NB4 (cell line): ENCODE results near the gene TCF7L2.
"Not testable (repeated sequence)": the region's sequence is repeated elsewhere in the genome, so short reads cannot be mapped to it uniquely, and the experiment has no call there.

Source experiments
- DNase-seq: peaks from one replicate; pipeline ENCODE4 v3.0.0; 2010; ENCODE audit warnings: low read depth
- H3K4me3 ChIP-seq: one replicate; pipeline ENCODE4 v1.5.1; 2011; ENCODE audit warnings: mild to moderate bottlenecking, low read depth, low read length, moderate library complexity
- MYC ChIP-seq: IDR thresholded peaks from 2 replicates; pipeline ENCODE4 v1.6.1; 2011; ENCODE audit warnings: low read depth, low read length
- POLR2A ChIP-seq: IDR thresholded peaks from 2 replicates; pipeline ENCODE4 v1.6.1; 2011; ENCODE audit warnings: mild to moderate bottlenecking; ENCODE audit not compliant: insufficient read length; ENCODE audit errors: extremely low read depth
- TF ChIP-seq, protein P1 (sequence below): IDR thresholded peaks from 2 replicates; pipeline ENCODE4 v1.6.1; 2011; ENCODE audit warnings: low read depth, low read length
- TF ChIP-seq, protein P2 (sequence below): IDR thresholded peaks from one replicate; pipeline ENCODE4 v1.5.1; 2012; ENCODE audit warnings: low read depth, low read length

TCF7L2 gene

DNA sequence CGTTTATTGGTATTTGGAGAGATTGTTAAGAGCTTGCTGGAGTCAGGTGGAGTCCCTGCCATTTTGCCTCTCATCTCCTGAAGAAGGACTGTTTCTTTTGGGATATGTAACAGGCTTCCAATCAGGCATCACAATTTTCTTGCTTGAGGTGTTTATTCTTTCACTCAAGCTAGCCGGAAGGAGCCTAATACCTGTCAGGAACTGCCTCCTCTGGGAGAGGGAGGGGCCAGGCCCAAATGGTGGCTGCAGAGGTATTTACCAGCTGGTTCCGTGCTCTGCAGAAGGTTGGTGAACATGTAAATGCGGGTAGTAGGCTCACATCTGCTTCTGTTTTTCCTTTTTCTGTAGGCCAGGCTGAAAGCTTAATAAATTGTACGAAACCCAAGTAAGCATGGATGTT, 114.0 kb downstream of the TCF7L2 start:
- no peak for DNase-seq
- no peak overlapping the region for H3K4me3 ChIP-seq
- TF ChIP-seq MYC: no peak
- TF ChIP-seq, protein P1, sequence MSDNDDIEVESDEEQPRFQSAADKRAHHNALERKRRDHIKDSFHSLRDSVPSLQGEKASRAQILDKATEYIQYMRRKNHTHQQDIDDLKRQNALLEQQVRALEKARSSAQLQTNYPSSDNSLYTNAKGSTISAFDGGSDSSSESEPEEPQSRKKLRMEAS: no peak
- TF ChIP-seq, protein P2, sequence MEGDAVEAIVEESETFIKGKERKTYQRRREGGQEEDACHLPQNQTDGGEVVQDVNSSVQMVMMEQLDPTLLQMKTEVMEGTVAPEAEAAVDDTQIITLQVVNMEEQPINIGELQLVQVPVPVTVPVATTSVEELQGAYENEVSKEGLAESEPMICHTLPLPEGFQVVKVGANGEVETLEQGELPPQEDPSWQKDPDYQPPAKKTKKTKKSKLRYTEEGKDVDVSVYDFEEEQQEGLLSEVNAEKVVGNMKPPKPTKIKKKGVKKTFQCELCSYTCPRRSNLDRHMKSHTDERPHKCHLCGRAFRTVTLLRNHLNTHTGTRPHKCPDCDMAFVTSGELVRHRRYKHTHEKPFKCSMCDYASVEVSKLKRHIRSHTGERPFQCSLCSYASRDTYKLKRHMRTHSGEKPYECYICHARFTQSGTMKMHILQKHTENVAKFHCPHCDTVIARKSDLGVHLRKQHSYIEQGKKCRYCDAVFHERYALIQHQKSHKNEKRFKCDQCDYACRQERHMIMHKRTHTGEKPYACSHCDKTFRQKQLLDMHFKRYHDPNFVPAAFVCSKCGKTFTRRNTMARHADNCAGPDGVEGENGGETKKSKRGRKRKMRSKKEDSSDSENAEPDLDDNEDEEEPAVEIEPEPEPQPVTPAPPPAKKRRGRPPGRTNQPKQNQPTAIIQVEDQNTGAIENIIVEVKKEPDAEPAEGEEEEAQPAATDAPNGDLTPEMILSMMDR: no peak
- TF ChIP-seq POLR2A: no peak

DNA sequence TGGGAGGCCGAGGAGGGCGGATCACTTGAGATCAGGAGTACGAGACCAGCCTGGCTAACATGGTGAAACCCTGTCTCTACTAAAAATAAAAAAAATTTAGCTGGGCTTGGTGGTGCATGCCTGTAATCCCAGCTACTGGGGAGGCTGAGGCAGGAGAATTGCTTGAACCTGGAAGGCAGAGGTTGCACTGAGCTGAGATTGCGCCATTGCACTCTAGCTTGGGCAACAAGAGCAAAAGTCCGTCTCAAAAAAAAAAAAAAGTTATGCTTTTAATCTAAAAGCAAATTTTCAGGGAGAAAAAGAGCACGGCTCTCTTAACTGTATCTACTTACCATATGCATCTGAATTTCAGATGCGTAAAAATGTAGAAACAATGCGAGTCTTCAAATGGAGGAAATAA, 116.1 kb downstream of the TCF7L2 start:
- not testable (repeated sequence) for H3K4me3 ChIP-seq, DNase-seq

DNA sequence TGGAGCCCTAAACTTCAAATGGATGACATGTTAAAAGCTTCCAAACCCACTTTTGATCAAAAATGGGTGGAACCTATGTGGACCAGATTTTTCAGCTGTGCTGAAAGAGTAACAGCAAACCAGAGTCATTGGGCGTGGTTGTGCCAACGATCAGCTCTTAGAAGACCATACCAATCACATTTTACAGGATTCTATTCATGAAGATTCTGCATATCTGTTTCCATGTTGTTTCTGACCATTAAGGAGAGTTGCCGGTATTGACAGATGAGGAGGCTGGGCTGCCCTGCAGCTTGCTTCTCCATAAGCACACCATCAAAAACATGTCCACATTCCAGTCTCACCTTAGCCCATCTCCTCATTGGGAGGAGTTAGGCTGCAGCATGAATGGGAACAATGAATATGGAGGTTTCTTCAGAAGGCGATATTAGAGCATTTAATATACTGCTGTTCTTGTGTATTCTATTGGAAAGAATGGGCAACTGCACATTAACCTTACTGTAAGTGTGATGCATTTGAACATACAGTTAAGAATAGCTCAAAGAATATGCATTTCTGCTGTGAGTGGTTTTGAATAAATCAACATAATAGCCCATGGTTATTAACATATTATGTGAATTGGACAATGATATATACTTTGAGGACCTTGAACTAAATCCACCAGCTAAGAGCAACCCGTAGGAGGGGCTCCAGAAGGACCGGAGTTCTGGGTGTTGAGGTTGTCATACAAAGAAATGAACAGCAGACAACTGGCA, 116.7 kb downstream of the TCF7L2 start:
- TF ChIP-seq, protein P1: no peak
- TF ChIP-seq, protein P2: no peak
- TF ChIP-seq POLR2A (no peak), MYC (no peak)
- no peak for DNase-seq
- H3K4me3 ChIP-seq: no peak overlapping the region

DNA sequence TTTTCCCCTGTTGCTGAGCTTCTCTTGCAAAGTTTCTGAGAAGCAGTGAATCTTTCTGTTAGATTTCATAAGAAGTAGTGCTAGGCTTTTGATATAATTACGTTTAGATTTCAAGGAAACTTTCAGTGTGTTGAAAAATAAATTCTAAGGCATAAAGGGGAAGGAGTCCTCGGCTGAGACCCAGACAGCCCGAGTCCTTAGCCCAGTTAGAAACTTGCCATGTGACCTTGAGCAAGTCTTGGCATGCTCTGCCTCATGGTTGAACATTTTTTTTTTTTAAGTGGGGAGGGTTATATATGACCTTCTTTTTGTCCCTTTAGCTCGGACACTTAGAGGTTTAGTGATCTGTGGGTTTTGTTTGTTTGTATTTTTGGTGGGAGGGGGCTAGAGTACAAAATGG, 117.5 kb downstream of the TCF7L2 start:
- TF ChIP-seq, protein P1: no peak
- TF ChIP-seq POLR2A (no peak), MYC (no peak)
- TF ChIP-seq, protein P2: no peak
- no peak for DNase-seq
- H3K4me3 ChIP-seq: no peak overlapping the region

DNA sequence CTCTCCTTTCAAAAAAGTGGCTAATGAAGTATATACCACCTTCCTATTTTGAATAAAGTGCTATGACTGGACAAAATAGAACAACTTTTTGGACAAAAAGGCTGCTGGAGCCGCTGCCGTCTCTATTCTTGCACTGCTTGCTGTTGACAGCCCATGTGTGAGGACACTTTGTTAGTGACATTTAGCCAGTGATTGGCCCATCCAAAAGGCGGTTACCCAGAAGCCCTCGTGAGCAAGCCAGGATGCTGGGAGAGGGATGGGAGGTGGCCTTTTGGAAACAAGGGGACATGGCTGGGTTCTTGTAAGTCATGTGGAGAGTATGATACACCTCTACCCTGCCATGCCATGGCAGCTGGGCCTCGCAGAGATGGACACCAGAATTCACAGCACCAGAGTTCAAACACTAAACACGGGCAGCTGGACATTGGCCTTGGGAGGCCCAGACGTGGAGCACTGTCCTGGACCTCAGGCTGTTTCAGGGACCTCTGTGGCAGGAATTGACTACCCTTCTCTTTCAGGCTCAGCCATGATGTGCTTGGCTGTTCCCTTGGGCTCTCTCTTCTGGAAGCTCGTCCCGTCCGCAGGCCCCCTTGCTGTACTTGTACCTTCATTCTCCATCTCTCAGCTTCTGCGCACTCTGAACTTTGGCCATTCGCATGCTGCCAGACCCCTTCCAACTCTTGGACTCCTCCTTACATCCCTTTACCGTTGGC, 118.3 kb downstream of the TCF7L2 start:
- H3K4me3 ChIP-seq: no peak overlapping the region
- DNase-seq: no peak
- TF ChIP-seq, protein P2: no peak

DNA sequence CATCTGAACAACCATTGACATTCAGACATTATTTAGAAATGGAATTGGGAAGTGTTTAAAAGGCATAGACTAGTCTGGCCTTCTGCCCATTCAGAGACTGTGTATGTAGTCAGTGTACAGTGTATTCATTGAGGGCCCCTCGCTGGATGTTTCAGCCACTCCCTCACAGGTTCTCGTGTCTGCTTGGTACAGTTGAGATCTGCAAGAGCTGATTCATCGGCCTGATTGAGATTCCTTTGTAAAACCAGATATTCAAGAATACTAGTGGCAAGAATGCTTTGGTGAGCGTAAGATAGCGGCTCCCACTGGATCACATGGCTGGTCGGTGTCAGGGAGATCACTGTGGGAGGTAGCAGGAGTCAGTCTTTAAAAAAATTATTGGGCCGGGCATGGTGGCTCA, 119.5 kb downstream of the TCF7L2 start:
- DNase-seq: no peak
- TF ChIP-seq POLR2A (no peak), MYC (no peak)
- TF ChIP-seq, protein P1: no peak
- TF ChIP-seq, protein P2: no peak
- no peak overlapping the region for H3K4me3 ChIP-seq
